ENCODE measurements around the gene THBS2. TPM values are rescaled to one million over a fixed set of nuclear protein-coding genes. Genes with fewer than 3 reads are reported as not detected.
A peak's percentile ranks its signal among the peaks of the same experiment; 100 is the strongest.

THBS2 gene
- total and polyA plus RNA-seq, 2 of the 4 experiments (the other 2 are of a cell fraction): 97.3 to 113 TPM

- intact Hi-C loops (cut with micrococcal nuclease): no loop called here
- no peaks in the 10 kb centered on the region for H4K20me1 ChIP-seq (ENCODE audit: insufficient read depth, low read length)
- peak overlapping the region; percentile 91 for H4K5ac ChIP-seq (ENCODE audit: low read depth, low read length)
- H3K9ac ChIP-seq (ENCODE audit: low read depth, low read length): no peak overlapping the region; the same call in 1 of the 2 replicates
- peaks cover 10% of the 10 kb centered on the region; the same call in 1 of the 2 replicates for H3K9me1 ChIP-seq (ENCODE audit: insufficient read depth, low read length)
- peak overlapping the region; percentile 5 to 71; a peak in 1 of 4 replicates for H4K8ac ChIP-seq (ENCODE audit: low read depth in 2 of 2, low read length in 2 of 2)
- H3K9me3 ChIP-seq (ENCODE audit: control insufficient read depth, insufficient read depth, low read length): peaks cover 2% of the 10 kb centered on the region; the same call in 1 of the 2 replicates
- H3K79me1 ChIP-seq (ENCODE audit: low read depth in 1 of 2, low read length in 2 of 2): no peaks in the 10 kb centered on the region
- H3K56ac ChIP-seq (ENCODE audit: extremely low read depth, insufficient read depth, low read length): no peak overlapping the region
- H3K27me3 ChIP-seq (ENCODE audit: control insufficient read depth, insufficient read depth, low read length): no peaks in the 10 kb centered on the region
- H3K4ac ChIP-seq (ENCODE audit: low read depth, low read length): peak overlapping the region; percentile 74
- ChIA-PET CTCF (no interaction called here), POLR2A (ENCODE audit: unreplicated experiment) (no interaction called here)
- H3K4me2 ChIP-seq (ENCODE audit: low read depth, low read length): no peak overlapping the region; the same call in 1 of the 2 replicates
- peak overlapping the region; percentile 78 for H4K91ac ChIP-seq (ENCODE audit: insufficient read depth, low read depth, low read length)
- H3K23ac ChIP-seq (ENCODE audit: low read depth, low read length): no peak overlapping the region
- BruUV-seq (replicated peaks): no TSS peak
- H2BK120ac ChIP-seq (ENCODE audit: low read depth, low read length): peak overlapping the region; percentile 86
- H3K18ac ChIP-seq (ENCODE audit: low read depth, low read length): peak overlapping the region; percentile 85
- no peak overlapping the region for H2AK9ac ChIP-seq (replicated peaks; ENCODE audit: low read depth, low read length, poor library complexity)
- DNase-seq: peak; percentile 89
- peak overlapping the region; percentile 11 for H2AFZ ChIP-seq (replicated peaks; ENCODE audit: low read length, poor library complexity)
- TF ChIP-seq CHD1 (IDR thresholded peaks at IDR 0.05; ENCODE audit: low read depth, low read length) (no peak), RCOR1 (IDR thresholded peaks at IDR 0.05; ENCODE audit: insufficient replicate concordance, low read length) (no peak), MXI1 (IDR thresholded peaks at IDR 0.05; ENCODE audit: borderline replicate concordance, low read depth, low read length) (no peak), CEBPB (IDR thresholded peaks at IDR 0.05; ENCODE audit: low read depth, low read length) (peak; percentile 70; the same call in 1 of the 2 replicates), MAZ (IDR thresholded peaks at IDR 0.05; ENCODE audit: borderline replicate concordance, low read depth, low read length) (peak; percentile 99), NFE2L2 (IDR thresholded peaks at IDR 0.05; ENCODE audit: low read depth, low read length) (no peak), RFX5 (IDR thresholded peaks at IDR 0.05; ENCODE audit: low read depth, low read length) (no peak), FOS (IDR thresholded peaks at IDR 0.05; ENCODE audit: low read depth, low read length) (no peak)
- TF ChIP-seq, protein P1, sequence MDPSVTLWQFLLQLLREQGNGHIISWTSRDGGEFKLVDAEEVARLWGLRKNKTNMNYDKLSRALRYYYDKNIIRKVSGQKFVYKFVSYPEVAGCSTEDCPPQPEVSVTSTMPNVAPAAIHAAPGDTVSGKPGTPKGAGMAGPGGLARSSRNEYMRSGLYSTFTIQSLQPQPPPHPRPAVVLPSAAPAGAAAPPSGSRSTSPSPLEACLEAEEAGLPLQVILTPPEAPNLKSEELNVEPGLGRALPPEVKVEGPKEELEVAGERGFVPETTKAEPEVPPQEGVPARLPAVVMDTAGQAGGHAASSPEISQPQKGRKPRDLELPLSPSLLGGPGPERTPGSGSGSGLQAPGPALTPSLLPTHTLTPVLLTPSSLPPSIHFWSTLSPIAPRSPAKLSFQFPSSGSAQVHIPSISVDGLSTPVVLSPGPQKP (IDR thresholded peaks at IDR 0.05; ENCODE audit: borderline replicate concordance, low read depth, low read length): no peak
- in situ Hi-C loops (cut with MboI; ENCODE audit: low sequenced_read_pairs): no loop called here
- no peaks in the 10 kb centered on the region for H3K36me3 ChIP-seq (ENCODE audit: control insufficient read depth, insufficient read depth, low read length)
- peak overlapping the region; percentile 68; the same call in 1 of the 2 replicates for H3K14ac ChIP-seq (replicated peaks; ENCODE audit: low read depth, low read length)
- H2AK5ac ChIP-seq (ENCODE audit: low read depth, low read length): peak overlapping the region; percentile 29; the same call in 1 of the 2 replicates
- H2BK5ac ChIP-seq (ENCODE audit: low read depth, low read length, poor library complexity, severe bottlenecking): peak overlapping the region; percentile 60
- dilution Hi-C loops (cut with HindIII; ENCODE audit: low sequenced_read_pairs, unreplicated experiment): no loop called here
- H2BK20ac ChIP-seq (ENCODE audit: low read depth, low read length): peak overlapping the region; percentile 30; the same call in 1 of the 2 replicates
- peak overlapping the region; percentile 80; the same call in 2 of the 3 replicates for H2BK15ac ChIP-seq (ENCODE audit: low read depth, low read length)
- WGBS, 2 experiments (ENCODE audit: extremely low coverage in 2 of 2, insufficient read length in 1 of 2): no CpG with 5 or more reads among the region's 8 CpGs
- ATAC-seq (ENCODE audit: low read depth): peak; percentile 91
- H3K4me3 ChIP-seq (ENCODE audit: insufficient read depth, low read depth, low read length): no peak overlapping the region
- peak overlapping the region; percentile 70; the same call in 1 of the 2 replicates for H3K27ac ChIP-seq (ENCODE audit: insufficient read depth, low read length)
- H3K4me1 ChIP-seq (ENCODE audit: control insufficient read depth, insufficient read depth, low read length): peaks cover 21% of the 10 kb centered on the region
Observed at GRCh38 chr6:169190144-169190584, 63.5 kb downstream of the THBS2 start.
